ENCODE measurements around the gene TMEM154. TPM values are rescaled to one million over a fixed set of nuclear protein-coding genes. Genes with fewer than 3 reads are reported as not detected.

The TMEM154 gene
- total RNA-seq, 1 experiment from 2014 or later: 2.6 TPM

DNA sequence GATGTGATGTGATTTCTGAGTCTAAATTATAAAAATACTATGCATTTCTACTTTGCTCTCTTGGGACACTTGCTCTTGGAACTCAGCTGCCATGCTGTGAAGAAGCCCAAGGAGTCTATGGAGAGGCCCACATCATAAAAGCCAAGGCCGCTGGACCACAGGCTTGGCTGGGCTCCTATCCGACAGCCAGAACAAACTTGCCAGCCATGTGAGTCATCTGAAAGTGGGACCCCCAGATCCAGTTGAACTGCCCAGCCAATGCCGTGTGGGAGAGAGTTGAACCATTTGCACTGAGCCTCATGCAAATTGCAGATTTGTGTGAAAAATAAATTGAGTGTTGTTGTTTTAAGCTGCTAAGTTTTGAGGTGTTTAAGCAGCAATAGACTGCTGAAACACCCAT lies 60.2 kb downstream of the TMEM154 start:
- TF ChIP-seq, protein P1, sequence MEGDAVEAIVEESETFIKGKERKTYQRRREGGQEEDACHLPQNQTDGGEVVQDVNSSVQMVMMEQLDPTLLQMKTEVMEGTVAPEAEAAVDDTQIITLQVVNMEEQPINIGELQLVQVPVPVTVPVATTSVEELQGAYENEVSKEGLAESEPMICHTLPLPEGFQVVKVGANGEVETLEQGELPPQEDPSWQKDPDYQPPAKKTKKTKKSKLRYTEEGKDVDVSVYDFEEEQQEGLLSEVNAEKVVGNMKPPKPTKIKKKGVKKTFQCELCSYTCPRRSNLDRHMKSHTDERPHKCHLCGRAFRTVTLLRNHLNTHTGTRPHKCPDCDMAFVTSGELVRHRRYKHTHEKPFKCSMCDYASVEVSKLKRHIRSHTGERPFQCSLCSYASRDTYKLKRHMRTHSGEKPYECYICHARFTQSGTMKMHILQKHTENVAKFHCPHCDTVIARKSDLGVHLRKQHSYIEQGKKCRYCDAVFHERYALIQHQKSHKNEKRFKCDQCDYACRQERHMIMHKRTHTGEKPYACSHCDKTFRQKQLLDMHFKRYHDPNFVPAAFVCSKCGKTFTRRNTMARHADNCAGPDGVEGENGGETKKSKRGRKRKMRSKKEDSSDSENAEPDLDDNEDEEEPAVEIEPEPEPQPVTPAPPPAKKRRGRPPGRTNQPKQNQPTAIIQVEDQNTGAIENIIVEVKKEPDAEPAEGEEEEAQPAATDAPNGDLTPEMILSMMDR (conservative IDR thresholded peaks at IDR 0.05; ENCODE audit: low read depth, low read length): no peak
- TF ChIP-seq EZH2 (IDR thresholded peaks at IDR 0.05; ENCODE audit: borderline replicate concordance, low read depth, low read length, poor library complexity, severe bottlenecking): no peak
- BruUV-seq (replicated peaks): no TSS peak
- H3K36me3 ChIP-seq (ENCODE audit: insufficient read depth, low read length, poor library complexity, severe bottlenecking): no peaks in the 10 kb centered on the region
- no peak overlapping the region for H3K4me3 ChIP-seq (ENCODE audit: low read depth, low read length, poor library complexity, severe bottlenecking)
- DNase-seq (ENCODE audit: low spot score): no peak
- intact Hi-C loops (cut with micrococcal nuclease; ENCODE audit: unreplicated experiment): no loop called here
- no peak overlapping the region for H3K27ac ChIP-seq (ENCODE audit: low read depth, low read length, poor library complexity, severe bottlenecking)
- no peaks in the 10 kb centered on the region for H3K9me3 ChIP-seq (ENCODE audit: low read depth, low read length, poor library complexity, severe bottlenecking)
- H3K27me3 ChIP-seq (replicated peaks; ENCODE audit: insufficient read depth, low read depth, low read length, poor library complexity): no peaks in the 10 kb centered on the region
- CTCF ChIA-PET: no interaction called here
- POLR2A ChIA-PET (ENCODE audit: low non-redundant PET): no interaction called here
- no peaks in the 10 kb centered on the region for H3K4me1 ChIP-seq (ENCODE audit: insufficient read depth, low read length, poor library complexity, severe bottlenecking)

DNA sequence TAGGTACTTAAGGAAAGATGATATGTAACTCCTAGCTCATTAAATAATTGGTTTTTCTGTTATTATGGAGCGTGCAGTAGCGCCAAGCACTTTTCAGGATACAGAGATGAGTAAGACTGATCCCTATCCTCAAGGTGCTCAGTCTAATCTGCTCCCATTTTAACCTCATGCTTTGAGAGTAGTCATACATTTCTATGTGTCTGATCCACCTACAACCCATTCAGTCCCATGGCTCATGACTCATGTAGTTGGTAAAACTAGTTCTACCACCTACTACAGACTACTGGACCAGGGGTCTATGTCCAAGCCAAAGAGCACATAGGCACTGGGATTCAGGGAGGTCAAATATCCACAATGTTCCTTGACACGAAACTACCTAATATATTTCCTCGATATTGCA lies 60.8 kb downstream of the TMEM154 start:
- H3K27me3 ChIP-seq (replicated peaks; ENCODE audit: insufficient read depth, low read depth, low read length, poor library complexity): no peaks in the 10 kb centered on the region
- no peak for DNase-seq (ENCODE audit: low spot score)
- no peak overlapping the region for H3K27ac ChIP-seq (ENCODE audit: low read depth, low read length, poor library complexity, severe bottlenecking)
- ChIA-PET CTCF (no interaction called here), POLR2A (ENCODE audit: low non-redundant PET) (no interaction called here)
- no peak overlapping the region for H3K4me3 ChIP-seq (ENCODE audit: low read depth, low read length, poor library complexity, severe bottlenecking)
- no peaks in the 10 kb centered on the region for H3K9me3 ChIP-seq (ENCODE audit: low read depth, low read length, poor library complexity, severe bottlenecking)
- H3K4me1 ChIP-seq (ENCODE audit: insufficient read depth, low read length, poor library complexity, severe bottlenecking): no peaks in the 10 kb centered on the region
- intact Hi-C loops (cut with micrococcal nuclease; ENCODE audit: unreplicated experiment): no loop called here
- BruUV-seq (replicated peaks): no TSS peak
- TF ChIP-seq EZH2 (IDR thresholded peaks at IDR 0.05; ENCODE audit: borderline replicate concordance, low read depth, low read length, poor library complexity, severe bottlenecking): no peak
- TF ChIP-seq, protein P1 (conservative IDR thresholded peaks at IDR 0.05; ENCODE audit: low read depth, low read length): no peak
- no peaks in the 10 kb centered on the region for H3K36me3 ChIP-seq (ENCODE audit: insufficient read depth, low read length, poor library complexity, severe bottlenecking)

DNA sequence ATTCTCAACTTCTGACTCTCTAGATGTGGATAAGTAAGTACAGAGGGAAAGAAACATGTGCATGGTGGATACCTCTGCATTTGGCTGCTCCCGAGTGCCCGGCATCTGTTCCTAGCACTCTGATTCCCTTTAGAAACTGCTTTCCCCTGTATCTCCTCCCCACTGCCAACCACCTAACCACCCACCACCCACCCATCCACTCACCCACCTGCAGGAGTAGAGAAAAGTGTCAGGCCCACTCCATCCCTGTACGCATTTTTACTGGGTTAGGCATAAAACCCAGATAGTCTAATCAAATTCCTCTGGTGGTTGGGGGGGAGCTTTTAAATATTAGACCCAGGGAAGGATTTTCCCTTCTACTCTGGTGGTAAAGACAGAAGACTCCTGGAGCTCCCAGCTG lies 63.0 kb downstream of the TMEM154 start:
- CTCF ChIA-PET: no interaction called here
- H3K4me3 ChIP-seq (ENCODE audit: low read depth, low read length, poor library complexity, severe bottlenecking): no peak overlapping the region
- POLR2A ChIA-PET (ENCODE audit: low non-redundant PET): no interaction called here
- H3K4me1 ChIP-seq (ENCODE audit: insufficient read depth, low read length, poor library complexity, severe bottlenecking): no peaks in the 10 kb centered on the region
- no peak for TF ChIP-seq EZH2 (IDR thresholded peaks at IDR 0.05; ENCODE audit: borderline replicate concordance, low read depth, low read length, poor library complexity, severe bottlenecking)
- TF ChIP-seq, protein P1 (conservative IDR thresholded peaks at IDR 0.05; ENCODE audit: low read depth, low read length): no peak
- DNase-seq (ENCODE audit: low spot score): no peak
- intact Hi-C loops (cut with micrococcal nuclease; ENCODE audit: unreplicated experiment): no loop called here
- no TSS peak for BruUV-seq (replicated peaks)
- H3K27me3 ChIP-seq (replicated peaks; ENCODE audit: insufficient read depth, low read depth, low read length, poor library complexity): no peaks in the 10 kb centered on the region
- no peak overlapping the region for H3K27ac ChIP-seq (ENCODE audit: low read depth, low read length, poor library complexity, severe bottlenecking)
- H3K36me3 ChIP-seq (ENCODE audit: insufficient read depth, low read length, poor library complexity, severe bottlenecking): no peaks in the 10 kb centered on the region
- no peaks in the 10 kb centered on the region for H3K9me3 ChIP-seq (ENCODE audit: low read depth, low read length, poor library complexity, severe bottlenecking)

Measured in A673 (cell line).